AG04449 (cell line): ENCODE results near the gene LDAH.

Experiments
- CTCF ChIA-PET: fragments of 350-600 bp; formaldehyde crosslinking; extraction: SDS; loops from one replicate; lab custom pipeline; 2021; ENCODE audit warnings: antibody characterized with exemption; lab: Yijun Ruan, JAX
- POLR2A ChIA-PET: fragments of 400-600, 350-600 bp; formaldehyde crosslinking; extraction: SDS; loops from one replicate; lab custom pipeline; 2020; ENCODE audit warnings: antibody characterized with exemption, inconsistent platforms; lab: Yijun Ruan, JAX
- DNase-seq: peaks from one replicate; pipeline ENCODE4 v3.0.0-alpha.2; 2010; ENCODE audit warnings: low read depth, low spot score
- H3K4me3 ChIP-seq: 2 replicates; pipeline ENCODE4 v1.5.1; 2011; ENCODE audit warnings: low read depth, mild to moderate bottlenecking, control low read depth, low read length
- CTCF ChIP-seq: IDR thresholded peaks from one replicate; pipeline ENCODE4 v1.5.1; 2011; ENCODE audit warnings: mild to moderate bottlenecking, moderate library complexity, low read length, control low read depth, inconsistent platforms; ENCODE audit not compliant: insufficient read depth; ENCODE audit errors: missing control alignments

LDAH gene

DNA sequence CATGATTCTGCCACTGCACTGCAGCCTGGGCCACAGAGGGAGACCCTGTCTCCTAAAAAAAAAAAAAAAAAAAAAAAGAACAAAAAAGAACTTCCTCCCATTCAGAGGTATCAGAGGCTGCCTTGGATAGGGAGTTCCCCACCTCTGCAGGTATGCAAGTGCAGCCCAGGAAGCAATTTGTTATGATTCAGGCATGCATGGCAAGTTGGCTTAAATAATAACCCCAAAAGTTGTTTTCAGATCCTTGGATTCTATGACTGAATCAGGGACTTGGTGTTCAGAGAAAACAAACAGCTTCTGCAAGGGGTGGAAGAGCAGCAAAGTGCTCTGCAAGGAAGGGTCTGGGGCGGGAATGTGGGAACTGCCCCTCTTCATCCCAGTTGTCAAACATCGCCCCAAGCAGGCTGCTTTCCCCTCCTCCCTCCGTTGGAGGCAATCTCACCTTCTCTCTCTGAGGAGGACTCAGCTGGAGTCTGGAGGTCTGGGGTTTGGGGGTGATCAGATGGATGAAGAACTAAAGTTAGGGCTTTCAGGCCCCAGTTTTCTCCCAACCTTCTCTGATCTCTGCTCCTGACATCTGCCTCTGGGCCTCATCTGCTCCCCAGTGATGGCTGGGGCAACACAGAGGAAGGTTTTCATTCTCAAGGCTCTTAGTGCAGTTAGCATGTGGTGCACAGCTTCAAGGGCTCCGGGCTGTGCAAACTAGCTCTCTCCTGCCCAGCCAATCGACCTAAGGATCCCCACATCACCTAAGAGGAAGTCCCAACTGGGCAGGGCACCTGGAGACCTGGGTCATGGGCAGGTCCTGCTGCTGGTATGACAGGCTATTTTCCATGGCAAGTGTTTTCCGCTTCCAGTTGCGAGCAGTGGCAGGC, 159.5 kb downstream of the LDAH start:
- TF ChIP-seq CTCF = no peak
- ChIA-PET POLR2A (no interaction called here), CTCF (interaction anchor here (0.8 to 10.0 kb wide), 10 partner anchors 9 to 454 kb away, joined by 3 to 382 read pairs (median 8); partner anchors contain the start of gene HS1BP3)
- no peak for DNase-seq
- no peak overlapping the region for H3K4me3 ChIP-seq

DNA sequence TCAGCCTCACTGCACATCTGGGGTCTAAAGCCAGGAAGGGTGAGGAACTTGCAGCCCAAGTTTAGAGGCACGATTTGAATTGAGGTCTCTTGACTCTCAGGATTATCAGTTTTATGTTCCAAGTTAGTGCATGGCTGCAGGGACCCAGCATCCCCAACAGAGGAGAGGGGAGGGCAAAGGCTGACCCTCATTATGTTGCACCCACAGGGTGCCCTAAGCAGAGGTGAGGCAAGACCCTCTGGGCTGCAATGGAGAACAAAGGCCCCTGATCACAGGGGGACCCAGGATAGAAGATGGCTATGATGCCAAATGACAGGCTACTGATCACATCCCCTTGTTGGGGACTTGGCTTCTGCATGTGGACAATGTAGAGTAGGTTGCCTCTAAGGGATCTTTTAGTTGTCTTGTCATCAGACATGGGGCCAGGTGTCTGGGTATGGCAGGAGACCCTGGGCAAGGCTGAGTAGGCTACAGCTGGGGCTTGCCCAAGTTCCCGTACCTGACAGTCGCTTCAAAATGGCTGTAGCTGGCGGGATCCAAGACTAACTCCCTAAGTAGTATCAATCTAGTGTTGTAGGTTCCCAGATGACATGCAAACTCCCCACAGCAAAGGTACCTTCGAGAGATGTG, 160.5 kb downstream of the LDAH start:
- POLR2A ChIA-PET = no interaction called here
- CTCF ChIA-PET = interaction anchor here (0.7 to 10.0 kb wide), 30 partner anchors 8 to 455 kb away, joined by 3 to 382 read pairs (median 8); partner anchors contain the start of gene HS1BP3
- H3K4me3 ChIP-seq = no peak overlapping the region
- no peak for DNase-seq
- no peak for TF ChIP-seq CTCF

DNA sequence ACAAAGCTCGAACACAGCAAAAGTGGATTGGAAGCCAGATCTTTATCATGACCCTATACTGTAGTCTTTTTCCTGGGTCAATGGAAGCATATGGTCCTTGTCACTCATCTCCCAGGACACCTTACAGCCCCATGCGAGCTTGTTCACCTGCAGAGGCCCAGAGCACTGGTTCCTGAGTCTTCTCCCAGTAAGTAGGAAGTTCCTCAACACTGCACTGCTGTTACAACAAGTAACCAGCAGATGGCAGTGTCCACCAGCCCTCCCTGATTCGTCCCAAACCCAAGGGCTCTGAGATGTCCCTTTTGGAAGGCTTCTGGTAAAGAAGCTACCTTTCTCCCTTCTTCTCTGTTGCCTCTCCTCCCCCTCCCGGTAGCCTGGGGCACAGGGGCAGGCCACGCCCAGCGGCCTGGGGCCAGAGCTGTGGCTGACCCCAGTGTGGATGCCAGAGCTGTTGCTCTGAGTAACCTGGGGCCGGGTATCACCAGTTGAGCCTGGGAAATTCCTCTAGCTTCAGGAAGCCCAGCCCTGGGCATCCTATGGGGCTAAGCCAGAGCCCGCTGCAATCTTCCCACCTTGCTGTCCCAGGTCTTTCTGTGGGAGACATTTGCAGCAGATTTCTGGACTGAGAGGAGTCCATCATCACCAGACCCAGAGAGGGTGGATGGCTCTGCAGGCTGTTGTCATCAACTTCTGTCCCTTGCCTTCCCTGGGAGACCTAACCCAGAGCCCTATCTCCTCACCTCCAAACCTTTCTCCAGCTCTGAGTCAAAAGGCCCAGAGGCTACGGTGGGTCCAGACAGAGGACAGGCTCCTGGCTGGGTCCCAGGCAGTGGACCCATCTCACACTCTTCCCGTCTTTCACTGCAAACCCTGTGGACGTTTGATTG, 161.2 kb downstream of the LDAH start:
- TF ChIP-seq CTCF = peak; percentile 90
- DNase-seq = peak; percentile 28
- ChIA-PET POLR2A (no interaction called here), CTCF (interaction anchor here (0.6 to 10.0 kb wide), 65 partner anchors 12 to 649 kb away, joined by 3 to 382 read pairs (median 4); partner anchors contain the start of genes HS1BP3 and LDAH)
- H3K4me3 ChIP-seq = no peak overlapping the region

DNA sequence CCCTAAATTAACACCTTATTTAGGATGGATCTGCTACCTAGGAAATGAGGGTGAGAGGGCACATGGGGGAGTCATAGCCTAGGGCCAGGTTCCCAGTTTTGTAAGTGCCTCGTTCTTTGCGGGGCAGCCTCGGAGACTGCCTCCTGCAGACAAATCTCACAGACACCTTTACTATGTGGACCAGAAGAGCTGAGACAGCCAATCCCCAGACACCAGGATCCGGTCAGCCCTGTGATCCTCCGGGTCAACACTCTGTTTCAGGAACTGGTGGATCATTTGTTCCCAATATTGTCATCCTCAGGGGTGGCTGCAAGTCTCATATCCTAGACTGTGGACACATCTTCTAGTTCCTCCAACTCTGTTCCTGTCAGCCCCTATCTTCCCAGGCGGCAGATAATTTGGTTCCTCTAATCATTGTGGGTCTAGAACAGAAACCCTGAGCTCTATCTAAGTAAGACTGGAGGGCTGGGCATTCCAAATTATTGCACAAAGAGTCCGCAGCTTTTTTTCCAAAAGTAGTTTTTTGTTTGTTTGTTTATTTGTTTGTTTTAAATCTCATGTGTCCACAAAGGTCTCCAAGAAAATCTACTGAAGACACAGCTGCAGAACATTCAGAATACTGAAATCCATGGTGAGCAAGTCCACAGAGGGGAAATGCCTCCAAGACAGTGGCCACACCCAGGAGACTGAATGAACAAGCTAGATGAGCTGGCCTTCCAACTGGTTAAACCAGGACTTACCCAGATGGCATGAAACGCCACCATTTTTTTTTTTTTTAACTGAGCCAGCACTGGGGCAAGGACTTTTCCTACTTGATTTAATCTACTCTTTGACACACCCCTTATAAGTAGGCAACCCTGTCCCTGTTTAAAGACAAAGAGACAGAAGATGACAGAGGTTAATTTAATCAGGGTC, 162.1 kb downstream of the LDAH start:
- ChIA-PET CTCF (interaction anchor here (0.8 to 10.0 kb wide), 57 partner anchors 11 to 650 kb away, joined by 3 to 382 read pairs (median 4); partner anchors contain the start of genes HS1BP3 and LDAH), POLR2A (no interaction called here)
- no peak overlapping the region for H3K4me3 ChIP-seq
- no peak for DNase-seq
- no peak for TF ChIP-seq CTCF

GRCh38 chr2:20657522-20658235, 165.2 kb downstream of the LDAH start:
- no peak for DNase-seq
- ChIA-PET CTCF (interaction anchor here (1.7 to 4.5 kb wide), 3 partner anchors 8 to 305 kb away, joined by 6 to 24 read pairs (median 19); no protein-coding TSS in a partner anchor), POLR2A (no interaction called here)
- H3K4me3 ChIP-seq = no peak overlapping the region
- TF ChIP-seq CTCF = no peak
